Endodermal cell (in vitro differentiated cells): ENCODE results near the gene CCNK. TPM values are rescaled to one million over a fixed set of nuclear protein-coding genes. Genes with fewer than 3 reads are reported as not detected.

Experiments used
- DNase-seq: peaks from one replicate; pipeline ENCODE4 v3.0.0-alpha.2; 2017
- H3K27ac ChIP-seq: 2 replicates; pipeline ENCODE4 v1.5.1; 2013; ENCODE audit warnings: mild to moderate bottlenecking, low read depth, low read length, moderate library complexity
- H3K27me3 ChIP-seq: 2 replicates; pipeline ENCODE4 v1.6.1; 2013; ENCODE audit warnings: mild to moderate bottlenecking, low read length, moderate library complexity; ENCODE audit not compliant: insufficient read depth, control insufficient read depth, poor library complexity, severe bottlenecking
- H3K36me3 ChIP-seq: 2 replicates; pipeline ENCODE4 v1.7.0; 2013; ENCODE audit warnings: mild to moderate bottlenecking, low read length, moderate library complexity; ENCODE audit not compliant: control insufficient read depth, insufficient read depth
- H3K4me1 ChIP-seq: one replicate; pipeline ENCODE4 v1.7.0; 2013; ENCODE audit warnings: low read length; ENCODE audit not compliant: control insufficient read depth, insufficient read depth
- H3K4me3 ChIP-seq: 2 replicates; pipeline ENCODE4 v1.5.1; 2013; ENCODE audit warnings: mild to moderate bottlenecking, low read length, moderate library complexity
- H3K9ac ChIP-seq: 2 replicates; pipeline ENCODE4 v1.6.1; 2013; ENCODE audit warnings: mild to moderate bottlenecking, low read length, moderate library complexity; ENCODE audit not compliant: poor library complexity, severe bottlenecking; ENCODE audit errors: extremely low read depth
- H3K9me3 ChIP-seq: 2 replicates; pipeline ENCODE4 v1.6.1; 2013; ENCODE audit warnings: mild to moderate bottlenecking, low read length, moderate library complexity; ENCODE audit not compliant: control insufficient read depth
- H3K27ac Mint-ChIP-seq: 2 replicates; pipeline ENCODE4 v1.8.0; 2020; ENCODE audit warnings: mixed read lengths
- H3K27me3 Mint-ChIP-seq: 2 replicates; pipeline ENCODE4 v1.8.0; 2021; ENCODE audit warnings: mild to moderate bottlenecking, mixed read lengths; ENCODE audit not compliant: insufficient read depth
- H3K36me3 Mint-ChIP-seq: 2 replicates; pipeline ENCODE4 v1.8.0; 2020; ENCODE audit warnings: low read depth, mixed read lengths
- H3K4me1 Mint-ChIP-seq: 2 replicates; pipeline ENCODE4 v1.8.0; 2020; ENCODE audit warnings: mixed read lengths
- H3K4me3 Mint-ChIP-seq: 2 replicates; pipeline ENCODE4 v1.8.0; 2020; ENCODE audit warnings: mild to moderate bottlenecking, moderate library complexity, mixed read lengths
- H3K9me3 Mint-ChIP-seq: 2 replicates; pipeline ENCODE4 v1.8.0; 2020; ENCODE audit warnings: mild to moderate bottlenecking, mixed read lengths
- CTCF ChIP-seq: fragments of 200-600 bp; sonication (generic); conservative IDR thresholded peaks from 2 replicates; pipeline ENCODE4 v1.5.0; 2021; ENCODE audit warnings: antibody characterized with exemption, mild to moderate bottlenecking
- WGBS, 2 experiments: methylation state at CpG; one replicate each; pipeline versions ENCODE4 v1.1.5 to v1.1.7; 2013; ENCODE audit warnings: missing lambda C conversion rate in 2 of 2, mixed read lengths in 1 of 2; ENCODE audit not compliant: insufficient coverage in 1 of 2, insufficient read length in 1 of 2; 5-methylcytosine and 5-hydroxymethylcytosine counted together
- total RNA-seq, 2 donors: library from RNA; stranded (reverse); fragmentation: NEBNext Ultra II Directional in 1 of 2; extraction: Animal tissue kit (Norgen Biotek cat#: 25700) in 1 of 2; gene quantifications; 2 replicates in 1 of 2; 3 replicates in 1 of 2; pipeline ENCODE4 v1.2.1, GENCODE V29; 2021

The CCNK gene
- total RNA-seq, 2 donors from 2014 or later: 71.5 to 77.1 TPM

GRCh38 chr14:99514552-99515300 lies 33.5 kb downstream of the CCNK start:
- no peak for TF ChIP-seq CTCF
- no peak overlapping the region for H3K27ac ChIP-seq
- Mint-ChIP-seq H3K4me3 (no peak overlapping the region), H3K36me3 (peaks cover 9% of the 10 kb centered on the region), H3K27me3 (no peaks in the 10 kb centered on the region), H3K4me1 (peaks cover 3% of the 10 kb centered on the region), H3K27ac (no peak overlapping the region), H3K9me3 (no peaks in the 10 kb centered on the region)
- H3K27me3 ChIP-seq: no peaks in the 10 kb centered on the region
- 94 to 99% methylated on average over 12 to 20 of the region's 20 CpGs for WGBS, 2 experiments
- H3K9me3 ChIP-seq: no peaks in the 10 kb centered on the region
- DNase-seq: no peak
- no peak overlapping the region for H3K4me3 ChIP-seq
- no peaks in the 10 kb centered on the region for H3K4me1 ChIP-seq
- H3K36me3 ChIP-seq: peaks cover 22% of the 10 kb centered on the region
- no peak overlapping the region for H3K9ac ChIP-seq

- Mint-ChIP-seq H3K4me3 (no peak overlapping the region), H3K9me3 (no peaks in the 10 kb centered on the region), H3K4me1 (peaks cover 3% of the 10 kb centered on the region), H3K27me3 (no peaks in the 10 kb centered on the region), H3K27ac (no peak overlapping the region), H3K36me3 (peaks cover 9% of the 10 kb centered on the region)
- Histone ChIP-seq H3K9me3 (no peaks in the 10 kb centered on the region), H3K27me3 (no peaks in the 10 kb centered on the region), H3K36me3 (peaks cover 20% of the 10 kb centered on the region), H3K9ac (no peak overlapping the region), H3K4me1 (no peaks in the 10 kb centered on the region), H3K27ac (no peak overlapping the region), H3K4me3 (no peak overlapping the region)
- WGBS, 2 experiments: 89 to 92% methylated on average over 10 to 27 of the region's 27 CpGs
- TF ChIP-seq CTCF: no peak
- DNase-seq: no peak
Observed at GRCh38 chr14:99515301-99516155, 34.3 kb downstream of the CCNK start.

GRCh38 chr14:99516156-99516870 lies 35.1 kb downstream of the CCNK start:
- Mint-ChIP-seq H3K27me3 (no peaks in the 10 kb centered on the region), H3K9me3 (no peaks in the 10 kb centered on the region), H3K4me3 (no peak overlapping the region), H3K27ac (no peak overlapping the region), H3K4me1 (no peaks in the 10 kb centered on the region), H3K36me3 (peaks cover 5% of the 10 kb centered on the region)
- no peak for TF ChIP-seq CTCF
- no peaks in the 10 kb centered on the region for H3K9me3 ChIP-seq
- H3K27ac ChIP-seq: no peak overlapping the region
- DNase-seq: peak; percentile 39
- peaks cover 13% of the 10 kb centered on the region for H3K36me3 ChIP-seq
- WGBS, 2 experiments: 93 to 94% methylated on average over 18 to 24 of the region's 24 CpGs
- no peaks in the 10 kb centered on the region for H3K4me1 ChIP-seq
- H3K27me3 ChIP-seq: no peaks in the 10 kb centered on the region
- no peak overlapping the region for H3K9ac ChIP-seq
- no peak overlapping the region for H3K4me3 ChIP-seq
